ENCODE measurements around the gene CACFD1. TPM values are rescaled to one million over a fixed set of nuclear protein-coding genes. Genes with fewer than 3 reads are reported as not detected.

Gene CACFD1
- polyA plus RNA-seq, 3 donors: 5.0 to 6.7 (median 5.1) TPM

DNA sequence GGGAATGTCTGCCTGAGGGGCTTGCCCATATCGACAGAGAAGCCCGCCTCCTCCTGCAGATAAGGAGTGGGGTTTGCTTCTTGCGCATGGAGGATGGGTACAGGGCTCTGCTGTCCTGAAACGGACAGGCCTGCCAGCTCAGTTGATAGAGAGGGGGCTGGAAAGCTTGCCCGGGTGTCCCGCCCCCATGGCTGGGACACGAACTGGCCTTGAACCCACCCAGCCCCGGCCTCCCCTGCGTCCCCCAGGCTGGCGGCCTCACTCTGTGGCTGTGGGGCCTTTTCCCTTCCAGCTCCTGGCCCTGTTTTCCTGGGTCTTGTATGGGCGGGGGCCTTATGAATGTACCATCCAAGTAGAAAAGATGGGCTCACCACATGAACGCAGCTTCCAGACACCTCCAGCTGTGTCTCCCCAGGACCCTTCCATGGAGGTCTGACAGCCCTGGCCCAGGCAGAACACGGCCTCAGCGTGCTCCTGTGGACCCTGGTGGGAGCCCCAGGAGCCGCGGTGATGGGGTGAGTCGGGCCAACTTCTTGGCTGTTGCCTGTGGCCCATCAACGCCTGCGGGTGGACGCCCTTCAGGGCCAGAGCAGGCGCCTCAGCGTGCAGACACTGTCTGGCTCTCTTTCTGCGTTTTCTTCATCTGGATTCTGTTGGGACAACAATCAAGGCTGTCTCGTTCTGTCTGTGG lies 35.0 kb downstream of the CACFD1 start:
- Histone ChIP-seq H3K9ac (ENCODE audit: insufficient read depth, low read length, poor library complexity, severe bottlenecking) (no peak overlapping the region), H2AFZ (ENCODE audit: insufficient read depth, low read depth, low read length, poor library complexity, severe bottlenecking) (no peak overlapping the region), H3K9me3 (replicated peaks in 1 of 2; ENCODE audit: control insufficient read depth in 1 of 2, insufficient read depth in 1 of 2, low read length in 2 of 2) (no peaks in the 10 kb centered on the region), H3K27ac (ENCODE audit: low read depth in 1 of 2, low read length in 2 of 2) (no peak overlapping the region), H3K36me3 (replicated peaks in 1 of 2; ENCODE audit: control insufficient read depth in 1 of 2, insufficient read depth in 2 of 2, low read length in 2 of 2) (no peaks in the 10 kb centered on the region), H3K27me3 (ENCODE audit: control insufficient read depth in 2 of 2, insufficient read depth in 2 of 2, low read length in 2 of 2) (no peaks in the 10 kb centered on the region), H3K4me3 (replicated peaks in 1 of 3; ENCODE audit: low read depth in 2 of 3, low read length in 3 of 3) (no peak overlapping the region), H3K79me2 (ENCODE audit: insufficient read depth, low read length) (no peaks in the 10 kb centered on the region), H4K20me1 (ENCODE audit: insufficient read depth, low read length) (no peaks in the 10 kb centered on the region), H3K4me1 (ENCODE audit: control insufficient read depth in 1 of 2, insufficient read depth in 2 of 2, low read length in 2 of 2) (no peaks in the 10 kb centered on the region), H3K4me2 (replicated peaks; ENCODE audit: extremely low read depth, low read length, poor library complexity, severe bottlenecking) (no peak overlapping the region)
- WGBS (ENCODE audit: insufficient coverage): 97% methylated on average over 23 of the region's 24 CpGs
- Mint-ChIP-seq H3K9me3 (peaks cover 0 to 3% (median 0%) of the 10 kb centered on the region in 7 donors), H3K27me3 (ENCODE audit: low read depth in 3 of 3) (peaks cover 2 to 9% (median 2%) of the 10 kb centered on the region in 3 donors), H3K4me1 (no peaks in the 10 kb centered on the region), H3K4me3 (no peak overlapping the region), H3K27ac (no peak overlapping the region), H3K36me3 (no peaks in the 10 kb centered on the region)
- no peak for TF ChIP-seq CTCF (IDR thresholded peaks at IDR 0.05)
- DNase-seq: no peak
- intact Hi-C loops (cut with micrococcal nuclease): no loop called here

- WGBS (ENCODE audit: insufficient coverage): 98% methylated on average over 23 of the region's 24 CpGs
- peaks cover 0 to 6% (median under 1%) of the 10 kb centered on the region in 7 donors for H3K9me3 Mint-ChIP-seq
Observed at GRCh38 chr9:133495327-133496293, 35.8 kb downstream of the CACFD1 start.

More at GRCh38 chr9:133495327-133496293, 35.8 kb downstream of the CACFD1 start:
- no peaks in the 10 kb centered on the region for H3K4me1 ChIP-seq (ENCODE audit: control insufficient read depth in 1 of 2, insufficient read depth in 2 of 2, low read length in 2 of 2)
- no peak overlapping the region for H3K4me3 ChIP-seq (replicated peaks in 1 of 3; ENCODE audit: low read depth in 2 of 3, low read length in 3 of 3)
- H3K27me3 ChIP-seq (ENCODE audit: control insufficient read depth in 2 of 2, insufficient read depth in 2 of 2, low read length in 2 of 2): no peaks in the 10 kb centered on the region
- no peaks in the 10 kb centered on the region for H3K4me1 Mint-ChIP-seq
- no peak for DNase-seq
- no peaks in the 10 kb centered on the region for H3K79me2 ChIP-seq (ENCODE audit: insufficient read depth, low read length)
- H3K36me3 ChIP-seq (replicated peaks in 1 of 2; ENCODE audit: control insufficient read depth in 1 of 2, insufficient read depth in 2 of 2, low read length in 2 of 2): no peaks in the 10 kb centered on the region
- no peak overlapping the region for H3K4me3 Mint-ChIP-seq
- H4K20me1 ChIP-seq (ENCODE audit: insufficient read depth, low read length): no peaks in the 10 kb centered on the region
- no peak for TF ChIP-seq CTCF (IDR thresholded peaks at IDR 0.05)
- intact Hi-C loops (cut with micrococcal nuclease): no loop called here
- no peak overlapping the region for H3K4me2 ChIP-seq (replicated peaks; ENCODE audit: extremely low read depth, low read length, poor library complexity, severe bottlenecking)
- H3K9me3 ChIP-seq (replicated peaks in 1 of 2; ENCODE audit: control insufficient read depth in 1 of 2, insufficient read depth in 1 of 2, low read length in 2 of 2): no peaks in the 10 kb centered on the region
- H3K27ac Mint-ChIP-seq: no peak overlapping the region
- H3K27me3 Mint-ChIP-seq (ENCODE audit: low read depth in 3 of 3): peaks cover 2 to 7% (median 2%) of the 10 kb centered on the region in 3 donors
- H3K36me3 Mint-ChIP-seq: no peaks in the 10 kb centered on the region
- H3K9ac ChIP-seq (ENCODE audit: insufficient read depth, low read length, poor library complexity, severe bottlenecking): no peak overlapping the region
- no peak overlapping the region for H3K27ac ChIP-seq (ENCODE audit: low read depth in 1 of 2, low read length in 2 of 2)
- no peak overlapping the region for H2AFZ ChIP-seq (ENCODE audit: insufficient read depth, low read depth, low read length, poor library complexity, severe bottlenecking)
